Sigmoid colon (tissue), 7 donors: ENCODE results near the gene GALM. TPM values are rescaled to one million over a fixed set of nuclear protein-coding genes. Genes with fewer than 3 reads are reported as not detected.

ENCODE experiments used
- DNase-seq: peaks from one replicate; pipeline ENCODE4 v3.0.0-alpha.2; 2019
- H3K27ac ChIP-seq, 4 donors: fragments of 200-600 bp; sonication (generic); one replicate each; pipeline ENCODE4 v1.5.1; 2016 to 2019; ENCODE audit warnings: mild to moderate bottlenecking in 1 of 4
- H3K27me3 ChIP-seq, 3 donors: fragments of 200-600 bp; sonication (generic); one replicate each; pipeline ENCODE4 v1.5.1; 2019; ENCODE audit warnings: mild to moderate bottlenecking in 1 of 3
- H3K36me3 ChIP-seq, 4 donors: fragments of 200-600 bp; sonication (generic); one replicate each; pipeline ENCODE4 v1.5.1; 2016 to 2019
- H3K4me1 ChIP-seq, 4 donors: fragments of 200-600 bp; sonication (generic); one replicate each; pipeline ENCODE4 v1.5.1; 2017 to 2019
- H3K4me3 ChIP-seq, 4 donors: fragments of 200-600 bp; sonication (generic); one replicate each; pipeline ENCODE4 v1.5.1; 2017 to 2019; ENCODE audit warnings: mild to moderate bottlenecking in 2 of 4, moderate library complexity in 1 of 4
- H3K9me3 ChIP-seq, 4 donors: fragments of 200-600 bp in 3 of 4; sonication (generic) in 3 of 4; one replicate each; pipeline versions ENCODE4 v1.5.1 to v1.6.1; 2013 to 2019
- CTCF ChIP-seq, 4 experiments: fragments of 450-650 bp in 3 of 4; fragments of 200-600 bp in 1 of 4; IDR thresholded peaks; one replicate each; pipeline ENCODE4 v1.5.1; 2016 to 2019; ENCODE audit warnings: antibody characterized with exemption in 4 of 4, mild to moderate bottlenecking in 3 of 4, moderate library complexity in 2 of 4
- EP300 ChIP-seq, 4 donors: sonication (generic); formaldehyde crosslinking; IDR thresholded peaks; one replicate each; pipeline ENCODE4 v1.6.1; 2017; ENCODE audit warnings: antibody characterized with exemption in 4 of 4
- POLR2A ChIP-seq, 2 donors: fragments of 450-650 bp; IDR thresholded peaks; one replicate each; pipeline ENCODE4 v1.6.1; 2016; ENCODE audit warnings: antibody characterized with exemption in 2 of 2, mild to moderate bottlenecking in 2 of 2, moderate library complexity in 2 of 2
- POLR2AphosphoS5 ChIP-seq, 4 donors: sonication (generic); formaldehyde crosslinking; IDR thresholded peaks; one replicate each; pipeline ENCODE4 v1.6.1; 2017; ENCODE audit warnings: antibody characterized with exemption in 4 of 4
- WGBS, 2 donors: extraction: QIAGEN DNeasy Blood & Tissue Kit; methylation state at CpG; one replicate each; pipeline ENCODE4 v1.1.7; 2013; 5-methylcytosine and 5-hydroxymethylcytosine counted together
- intact Hi-C: fragments of 100-400 bp; cut with DNase I; formaldehyde crosslinking; loops from one replicate; pipeline ENCODE4 v1.15.1; 2023
- polyA plus RNA-seq, 3 donors: library from polyadenylated mRNA; stranded (reverse); fragments of 200-250 nt; gene quantifications; one replicate each; pipeline ENCODE4 v1.2.3, GENCODE V29; 2013
- total RNA-seq, 4 donors: library from RNA; depleted of rRNA; stranded (reverse); fragments of >200 nt; gene quantifications; one replicate each; pipeline ENCODE4 v1.1.0, GENCODE V29; 2016
- donor health status: healthy with polysubstance abuse.
- donor health status: Bipolar disorder and iron deficiency.
- donor health status: healthy.

The GALM gene
- total and polyA plus RNA-seq, 7 donors, result 9.5 to 45.1 (median 35.2) TPM

DNA sequence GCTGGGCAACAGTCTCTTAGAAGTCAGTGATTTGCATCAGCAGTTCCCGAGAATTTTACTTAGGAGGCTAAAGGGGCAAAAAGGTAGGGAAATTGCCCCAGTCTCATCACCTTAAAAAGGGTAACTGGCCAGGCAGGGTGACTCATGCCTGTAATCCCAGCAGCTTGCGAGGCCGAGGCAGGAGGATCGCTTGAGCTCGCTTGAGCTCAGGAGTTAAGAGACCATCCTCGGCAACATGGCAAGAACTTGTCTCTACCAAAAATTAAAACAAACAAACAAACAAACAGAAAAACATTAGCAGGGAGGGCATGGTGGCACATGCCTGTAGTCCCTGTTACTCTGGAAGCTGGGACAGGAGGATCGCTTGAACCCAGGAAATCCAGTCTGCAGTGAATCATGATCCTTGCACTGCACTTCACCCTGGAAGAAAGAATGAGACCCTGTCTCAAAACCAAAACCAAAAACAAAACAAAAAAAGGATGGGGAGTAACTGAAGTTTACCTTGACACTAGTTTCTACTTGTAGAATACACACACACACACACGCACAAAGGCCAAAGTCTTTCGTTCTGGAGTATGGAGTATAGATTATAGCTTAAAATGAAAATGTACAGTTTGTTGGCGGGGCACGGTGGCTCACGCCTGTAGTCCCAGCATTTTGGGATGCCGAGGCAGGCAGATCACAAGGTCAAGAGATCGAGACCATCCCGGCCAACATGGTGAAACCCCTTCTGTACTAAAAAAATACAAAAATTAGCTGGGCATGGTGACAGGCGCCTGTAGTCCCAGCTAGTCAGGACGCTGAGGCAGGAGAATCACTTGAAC lies 109.4 kb downstream of the GALM start:
- no peak overlapping the region for H3K4me3 ChIP-seq
- TF ChIP-seq EP300 (IDR thresholded peaks at IDR 0.05) (no peak), CTCF (IDR thresholded peaks at IDR 0.05) (no peak)
- no peak for DNase-seq
- WGBS, 2 donors, result 85 to 87% methylated on average over 17 of the region's 17 CpGs
- no peaks in the 10 kb centered on the region for H3K27me3 ChIP-seq
- no peaks in the 10 kb centered on the region for H3K9me3 ChIP-seq
- intact Hi-C loops, result no loop called here
- peaks cover 0 to 11% (median 8%) of the 10 kb centered on the region in 4 donors for H3K4me1 ChIP-seq
- peaks cover 0 to under 1% (median 0%) of the 10 kb centered on the region in 4 donors for H3K36me3 ChIP-seq
- H3K27ac ChIP-seq, result no peak overlapping the region

DNA sequence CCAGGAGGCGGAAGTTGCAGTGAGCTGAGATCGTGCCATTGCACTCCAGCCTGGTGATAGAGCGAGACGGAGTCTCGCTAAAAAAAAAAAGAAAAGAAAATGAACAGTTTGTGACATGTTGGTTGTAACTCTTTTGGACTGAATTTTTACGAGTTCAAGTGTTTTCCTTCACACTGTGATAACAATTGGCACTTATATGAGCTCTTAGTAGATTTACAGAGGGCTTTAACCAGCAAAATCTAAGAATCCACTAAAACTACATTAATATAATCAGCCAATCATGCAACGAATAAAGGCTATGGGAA lies 110.0 kb downstream of the GALM start:
- WGBS, 2 donors, result 68 to 71% methylated on average over 7 of the region's 7 CpGs
- no peak for DNase-seq
- peaks cover 0 to 4% (median under 1%) of the 10 kb centered on the region in 4 donors for H3K36me3 ChIP-seq
- no peak for TF ChIP-seq POLR2A (IDR thresholded peaks at IDR 0.05)
- no peak for TF ChIP-seq POLR2AphosphoS5 (IDR thresholded peaks at IDR 0.05)
- H3K4me1 ChIP-seq, result peaks cover 0 to 11% (median 8%) of the 10 kb centered on the region in 4 donors
- intact Hi-C loops, result no loop called here
- H3K27ac ChIP-seq, result no peak overlapping the region
- no peaks in the 10 kb centered on the region for H3K27me3 ChIP-seq
- H3K4me3 ChIP-seq, result no peak overlapping the region
- no peaks in the 10 kb centered on the region for H3K9me3 ChIP-seq

DNA sequence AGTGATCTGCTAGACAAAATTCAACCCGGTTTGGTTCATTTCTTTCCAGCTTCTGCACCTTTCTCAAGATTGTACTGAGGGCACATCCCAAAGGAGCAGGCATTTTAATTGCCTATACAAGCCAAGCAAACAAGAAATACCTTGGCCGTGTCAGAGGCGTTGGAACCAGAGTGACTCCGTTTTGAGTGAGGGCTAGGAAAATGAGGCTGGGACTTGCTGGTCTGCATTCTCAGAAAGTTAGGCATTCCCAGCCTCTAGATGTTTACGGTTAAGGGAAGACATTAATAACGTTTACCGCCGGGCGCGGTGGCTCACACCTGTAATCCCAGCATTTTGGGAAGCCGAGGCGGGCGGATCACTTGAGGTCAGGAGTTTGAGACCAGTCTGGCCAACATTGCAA lies 110.6 kb downstream of the GALM start:
- H3K27ac ChIP-seq, result no peak overlapping the region
- TF ChIP-seq CTCF (IDR thresholded peaks at IDR 0.05) (no peak), EP300 (IDR thresholded peaks at IDR 0.05) (no peak), POLR2AphosphoS5 (IDR thresholded peaks at IDR 0.05) (no peak), POLR2A (IDR thresholded peaks at IDR 0.05) (no peak)
- WGBS, 2 donors, result 76 to 84% methylated on average over 13 of the region's 13 CpGs
- DNase-seq, result no peak
- H3K9me3 ChIP-seq, result no peaks in the 10 kb centered on the region
- peaks cover 2 to 10% (median 5%) of the 10 kb centered on the region in 4 donors for H3K36me3 ChIP-seq
- H3K27me3 ChIP-seq, result no peaks in the 10 kb centered on the region
- H3K4me3 ChIP-seq, result no peak overlapping the region
- intact Hi-C loops, result no loop called here
- peaks cover 0 to 11% (median 8%) of the 10 kb centered on the region in 4 donors for H3K4me1 ChIP-seq

GRCh38 chr2:38778687-38779082 lies 112.8 kb downstream of the GALM start:
- Histone ChIP-seq H3K36me3 (peaks cover 2 to 19% (median 7%) of the 10 kb centered on the region in 4 donors), H3K4me1 (peaks cover 0 to 11% (median 8%) of the 10 kb centered on the region in 4 donors), H3K27ac (peak overlapping the region; percentile 73 to 80 (median 78)), H3K9me3 (no peaks in the 10 kb centered on the region), H3K27me3 (no peaks in the 10 kb centered on the region), H3K4me3 (peak overlapping the region; percentile 57 to 66 (median 60))
- 13 to 20% methylated on average over 8 of the region's 8 CpGs for WGBS, 2 donors
- TF ChIP-seq CTCF (IDR thresholded peaks at IDR 0.05) (no peak), POLR2A (IDR thresholded peaks at IDR 0.05) (no peak), POLR2AphosphoS5 (IDR thresholded peaks at IDR 0.05) (no peak), EP300 (IDR thresholded peaks at IDR 0.05) (no peak)
- intact Hi-C loops, result loop anchor here (2.0 kb wide), 1 partner anchor 28 kb away; the partner anchor contains the start of gene SRSF7
- DNase-seq, result no peak

GRCh38 chr2:38783586-38783985 lies 117.7 kb downstream of the GALM start:
- Histone ChIP-seq H3K9me3 (no peaks in the 10 kb centered on the region), H3K4me1 (peaks cover 0 to 8% (median 7%) of the 10 kb centered on the region in 4 donors), H3K36me3 (peaks cover 2 to 19% (median 7%) of the 10 kb centered on the region in 4 donors), H3K4me3 (no peak overlapping the region), H3K27ac (no peak overlapping the region), H3K27me3 (no peaks in the 10 kb centered on the region)
- TF ChIP-seq POLR2AphosphoS5 (IDR thresholded peaks at IDR 0.05) (no peak), POLR2A (IDR thresholded peaks at IDR 0.05) (no peak), EP300 (IDR thresholded peaks at IDR 0.05) (no peak), CTCF (IDR thresholded peaks at IDR 0.05) (no peak)
- no peak for DNase-seq
- intact Hi-C loops, result no loop called here

Other genes starting within 250 kb of the GALM start
- 10 to 100 TPM; 63.7 to 82.0 (median 72.5) TPM for gene HNRNPLL, start 63.2 kb upstream of the GALM start, total RNA-seq
- gene HNRNPLL, start 63.2 kb upstream of the GALM start, polyA plus RNA-seq, result 10 to 100 TPM; 16.1 to 19.9 (median 16.2) TPM
- gene SRSF7, start 85.2 kb downstream of the GALM start, total RNA-seq, result 100 to 1,000 TPM in 2 of 4 donors, 10 to 100 TPM in 2; 73.1 to 140 (median 97.0) TPM
- gene SRSF7, start 85.2 kb downstream of the GALM start, polyA plus RNA-seq, result 100 to 1,000 TPM in 1 of 3 donors, 10 to 100 TPM in 2; 55.9 to 146 (median 78.6) TPM
- gene GEMIN6, start 112.1 kb downstream of the GALM start, total RNA-seq, result 10 to 100 TPM in 2 of 4 donors, 1 to 10 TPM in 2; 5.4 to 11.1 (median 8.1) TPM
- 10 to 100 TPM in 1 of 3 donors, 1 to 10 TPM in 2; 5.5 to 10.2 (median 6.6) TPM for gene GEMIN6, start 112.1 kb downstream of the GALM start, polyA plus RNA-seq
- 10 to 100 TPM; 11.3 to 17.3 (median 15.2) TPM for gene DHX57, start 209.8 kb downstream of the GALM start, total RNA-seq
- 1 to 10 TPM; 1.6 to 7.9 (median 4.8) TPM for gene DHX57, start 209.8 kb downstream of the GALM start, polyA plus RNA-seq
- 10 to 100 TPM in 3 of 4 donors, 1 to 10 TPM in 1; 6.4 to 17.5 (median 13.6) TPM for gene MORN2, start 209.9 kb downstream of the GALM start, total RNA-seq
- 10 to 100 TPM; 17.3 to 30.6 (median 27.7) TPM for gene MORN2, start 209.9 kb downstream of the GALM start, polyA plus RNA-seq
- 1 to 10 TPM in 3 of 4 donors, under 1 TPM in 1; 0.99 to 2.2 (median 1.5) TPM for gene ARHGEF33, start 223.8 kb downstream of the GALM start, total RNA-seq
- under 1 TPM in 1 of 3 donors, not detected in 2; 0.41 TPM for gene ARHGEF33, start 223.8 kb downstream of the GALM start, polyA plus RNA-seq